HG02642 (cell line): ENCODE data around the gene B3GNT3.

Experiments
- ATAC-seq: cut with Tn5 transposase; IDR thresholded peaks from one replicate; pipeline ENCODE4 v1.9.1; 2021; ENCODE audit warnings: mild to moderate bottlenecking; ENCODE audit not compliant: unreplicated experiment, poor library complexity

Gene B3GNT3

GRCh38 chr19:17830567-17831418, 35.9 kb downstream of the B3GNT3 start:
- no peak for ATAC-seq

- ATAC-seq: no peak
Observed at GRCh38 chr19:17831419-17831888, 36.5 kb downstream of the B3GNT3 start.

GRCh38 chr19:17832443-17833208, 37.7 kb downstream of the B3GNT3 start:
- no peak for ATAC-seq

- ATAC-seq: no peak
Observed at GRCh38 chr19:17834350-17835181, 39.6 kb downstream of the B3GNT3 start.

GRCh38 chr19:17835182-17836006, 40.5 kb downstream of the B3GNT3 start:
- ATAC-seq: no peak

GRCh38 chr19:17836530-17836929, 41.6 kb downstream of the B3GNT3 start:
- ATAC-seq: no peak

GRCh38 chr19:17837972-17838371, 43.0 kb downstream of the B3GNT3 start:
- ATAC-seq: no peak

- no peak for ATAC-seq
Observed at GRCh38 chr19:17840019-17840418, 45.1 kb downstream of the B3GNT3 start.

- no peak for ATAC-seq
Observed at GRCh38 chr19:17841371-17841809, 46.5 kb downstream of the B3GNT3 start.

- no peak for ATAC-seq
Observed at GRCh38 chr19:17841810-17842662, 47.1 kb downstream of the B3GNT3 start.

- ATAC-seq: no peak
Observed at GRCh38 chr19:17842663-17843291, 47.8 kb downstream of the B3GNT3 start.

GRCh38 chr19:17843292-17843827, 48.4 kb downstream of the B3GNT3 start:
- ATAC-seq: no peak

- ATAC-seq: no peak
Observed at GRCh38 chr19:17843908-17844490, 49.1 kb downstream of the B3GNT3 start.

- no peak for ATAC-seq
Observed at GRCh38 chr19:17846146-17846545, 51.2 kb downstream of the B3GNT3 start.

GRCh38 chr19:17847538-17848366, 52.8 kb downstream of the B3GNT3 start, which contains the start of gene JAK3:
Gene JAK3 (minus strand): TSS chr19:17847982. CDS start chr19:17844417, 3,565 bp downstream.
- ATAC-seq: peak; percentile 80

GRCh38 chr19:17848595-17849292, 53.8 kb downstream of the B3GNT3 start:
- no peak for ATAC-seq
